ENCODE measurements around the gene PLXND1.

Gene PLXND1

GRCh38 chr3:129651435-129652202 lies 45.1 kb upstream of the PLXND1 start:
- no peak overlapping the region for H3K4me2 ChIP-seq (ENCODE audit: low read length)
- no peak overlapping the region for H3K4me3 ChIP-seq (ENCODE audit: low read length)
- H3K9ac ChIP-seq (ENCODE audit: low read length), result no peak overlapping the region
- H3K36me3 ChIP-seq (replicated peaks; ENCODE audit: low read depth, low read length), result no peaks in the 10 kb centered on the region
- no peaks in the 10 kb centered on the region for H4K20me1 ChIP-seq (ENCODE audit: insufficient read depth, low read length)
- TF ChIP-seq EZH2phosphoT487 (IDR thresholded peaks at IDR 0.05; ENCODE audit: low read depth) (no peak), CTCF (IDR thresholded peaks at IDR 0.05; ENCODE audit: low read depth, low read length) (no peak)
- no peak overlapping the region for H2AFZ ChIP-seq (ENCODE audit: low read depth, low read length)
- H3K27me3 ChIP-seq (ENCODE audit: low read depth, low read length), result no peaks in the 10 kb centered on the region
- H3K27ac ChIP-seq (ENCODE audit: low read length), result no peak overlapping the region
- no peaks in the 10 kb centered on the region; the same call in 1 of the 2 replicates for H3K4me1 ChIP-seq (ENCODE audit: low read length)
- no peaks in the 10 kb centered on the region for H3K9me3 ChIP-seq (ENCODE audit: insufficient read depth, low read length)
- H3K79me2 ChIP-seq (ENCODE audit: low read length), result no peaks in the 10 kb centered on the region

DNA sequence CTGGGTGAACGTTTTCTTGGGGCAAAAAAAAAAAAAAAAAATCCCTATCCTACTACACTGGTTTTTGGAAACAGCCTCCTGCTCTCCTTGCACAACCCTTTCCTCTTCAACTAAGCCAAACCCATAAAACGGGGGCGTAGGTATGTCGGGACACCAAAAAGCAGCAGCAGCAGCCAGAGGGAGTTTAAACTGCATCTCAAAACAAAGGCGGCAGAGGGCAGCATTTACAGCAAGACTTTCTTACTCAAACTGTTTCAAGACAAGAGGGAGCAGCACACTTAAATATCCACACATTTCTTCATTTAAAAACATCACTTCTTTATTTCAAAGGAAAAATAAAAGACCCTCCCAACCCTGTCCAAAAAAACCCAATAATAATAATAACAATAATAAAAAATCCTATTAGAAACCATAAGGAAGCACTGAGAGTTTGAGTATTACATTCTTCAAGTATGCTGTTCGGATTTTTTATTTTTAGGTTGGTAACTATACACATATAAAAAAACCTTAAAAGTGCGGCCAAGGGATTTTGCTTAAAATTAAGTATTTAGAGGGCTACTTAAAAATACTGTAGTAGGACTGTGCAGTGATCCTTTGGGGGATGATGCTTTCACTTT lies 43.9 kb upstream of the PLXND1 start:
- Histone ChIP-seq H3K27me3 (ENCODE audit: low read depth, low read length) (no peaks in the 10 kb centered on the region), H3K9ac (ENCODE audit: low read length) (no peak overlapping the region), H3K9me3 (ENCODE audit: insufficient read depth, low read length) (no peaks in the 10 kb centered on the region), H3K4me3 (ENCODE audit: low read length) (no peak overlapping the region), H2AFZ (ENCODE audit: low read depth, low read length) (no peak overlapping the region), H3K36me3 (replicated peaks; ENCODE audit: low read depth, low read length) (no peaks in the 10 kb centered on the region), H3K4me2 (ENCODE audit: low read length) (no peak overlapping the region), H3K27ac (ENCODE audit: low read length) (no peak overlapping the region), H3K79me2 (ENCODE audit: low read length) (no peaks in the 10 kb centered on the region), H4K20me1 (ENCODE audit: insufficient read depth, low read length) (no peaks in the 10 kb centered on the region), H3K4me1 (ENCODE audit: low read length) (no peaks in the 10 kb centered on the region)
- peak; percentile 82 for TF ChIP-seq CTCF (IDR thresholded peaks at IDR 0.05; ENCODE audit: low read depth, low read length)
- no peak for TF ChIP-seq EZH2phosphoT487 (IDR thresholded peaks at IDR 0.05; ENCODE audit: low read depth)

GRCh38 chr3:129648391-129648790 lies 41.9 kb upstream of the PLXND1 start:
- Histone ChIP-seq H3K27ac (ENCODE audit: low read length) (no peak overlapping the region), H3K4me3 (ENCODE audit: low read length) (no peak overlapping the region), H3K4me1 (ENCODE audit: low read length) (no peaks in the 10 kb centered on the region), H3K9ac (ENCODE audit: low read length) (no peak overlapping the region), H3K36me3 (replicated peaks; ENCODE audit: low read depth, low read length) (no peaks in the 10 kb centered on the region), H3K9me3 (ENCODE audit: insufficient read depth, low read length) (no peaks in the 10 kb centered on the region), H3K4me2 (ENCODE audit: low read length) (no peak overlapping the region), H3K79me2 (ENCODE audit: low read length) (no peaks in the 10 kb centered on the region), H3K27me3 (ENCODE audit: low read depth, low read length) (no peaks in the 10 kb centered on the region), H2AFZ (ENCODE audit: low read depth, low read length) (no peak overlapping the region), H4K20me1 (ENCODE audit: insufficient read depth, low read length) (no peaks in the 10 kb centered on the region)
- no peak for TF ChIP-seq CTCF (IDR thresholded peaks at IDR 0.05; ENCODE audit: low read depth, low read length)
- TF ChIP-seq EZH2phosphoT487 (IDR thresholded peaks at IDR 0.05; ENCODE audit: low read depth), result no peak

- Histone ChIP-seq H3K9ac (ENCODE audit: low read length) (no peak overlapping the region), H3K27ac (ENCODE audit: low read length) (no peak overlapping the region), H3K4me3 (ENCODE audit: low read length) (no peak overlapping the region), H3K27me3 (ENCODE audit: low read depth, low read length) (no peaks in the 10 kb centered on the region), H3K36me3 (replicated peaks; ENCODE audit: low read depth, low read length) (no peaks in the 10 kb centered on the region), H3K79me2 (ENCODE audit: low read length) (no peaks in the 10 kb centered on the region), H3K9me3 (ENCODE audit: insufficient read depth, low read length) (no peaks in the 10 kb centered on the region), H3K4me2 (ENCODE audit: low read length) (no peak overlapping the region), H3K4me1 (ENCODE audit: low read length) (no peaks in the 10 kb centered on the region), H2AFZ (ENCODE audit: low read depth, low read length) (no peak overlapping the region), H4K20me1 (ENCODE audit: insufficient read depth, low read length) (no peaks in the 10 kb centered on the region)
- TF ChIP-seq EZH2phosphoT487 (IDR thresholded peaks at IDR 0.05; ENCODE audit: low read depth), result no peak
- no peak for TF ChIP-seq CTCF (IDR thresholded peaks at IDR 0.05; ENCODE audit: low read depth, low read length)
These were observed 38.8 kb upstream of the PLXND1 start for GRCh38 chr3:129645286-129645685.
